HepG2 (cell line): ENCODE results near the gene GATA5. TPM values are rescaled to one million over a fixed set of nuclear protein-coding genes. Genes with fewer than 3 reads are reported as not detected.
A peak's percentile ranks its signal among the peaks of the same experiment; 100 is the strongest.

Experiments
- ATAC-seq: fragments of 200-7000 bp; cut with Tn5 transposase; 3 replicates; pipeline ENCODE4 v1.9.1; 2020; ENCODE audit warnings: mild to moderate bottlenecking, moderate library complexity
- BruUV-seq: library from RNA; stranded (reverse); fragments of 400-500 nt; replicated peaks from 2 replicates; lab custom pipeline; 2021; lab: Mats Ljungman, UMichigan
- CTCF ChIA-PET: fragments of 300-600 bp; formaldehyde crosslinking; extraction: SDS; loops from one replicate; lab custom pipeline; 2021; ENCODE audit warnings: low total read pairs, inconsistent platforms, low intra/inter-chr PET ratio; lab: Yijun Ruan, JAX
- POLR2A ChIA-PET: fragments of 350-600 bp; sonication (Branson Sonifier 250); formaldehyde crosslinking; loops from one replicate; lab custom pipeline; 2020; ENCODE audit warnings: antibody characterized with exemption, inconsistent platforms; lab: Yijun Ruan, JAX
- DNase-seq: peaks from one replicate; pipeline ENCODE4 v3.0.0-alpha.2; 2015; ENCODE audit warnings: low spot score
- FAIRE-seq: peaks from 3 replicates; lab custom pipeline; 2011; peaks lifted over from hg19 to GRCh38; lab: Jason Lieb, UNC
- H2AFZ ChIP-seq: one replicate; pipeline ENCODE4 v1.6.1; 2011; ENCODE audit warnings: low read length, inconsistent platforms
- H3K27ac ChIP-seq: fragments of 300-600 bp; 3 replicates; pipeline ENCODE4 v1.8.0; 2011; ENCODE audit warnings: mixed run types, mild to moderate bottlenecking, mixed read lengths, low read length, inconsistent platforms; ENCODE audit not compliant: insufficient read depth; ENCODE audit errors: extremely low read length
- H3K27me3 ChIP-seq, 2 experiments: fragments of 200-600 bp in 1 of 2; 2 replicates in 1 of 2; 3 replicates in 1 of 2; pipeline versions ENCODE4 v1.6.0 to v1.8.0; 2011; ENCODE audit warnings: low read length in 2 of 2, mild to moderate bottlenecking in 2 of 2, moderate library complexity in 2 of 2, inconsistent platforms in 1 of 2; ENCODE audit not compliant: insufficient read depth in 2 of 2, control insufficient read depth in 1 of 2
- H3K36me3 ChIP-seq, 2 experiments: fragments of 200-600 bp in 1 of 2; replicated peaks in 1 of 2; 2 replicates in 1 of 2; 3 replicates in 1 of 2; pipeline versions ENCODE4 v1.5.1 to v1.8.0; 2011; ENCODE audit warnings: low read length in 2 of 2, inconsistent platforms in 1 of 2; ENCODE audit not compliant: insufficient read depth in 2 of 2, control insufficient read depth in 1 of 2
- H3K4me1 ChIP-seq: 2 replicates; pipeline ENCODE4 v1.5.1; 2012; ENCODE audit warnings: low read length, inconsistent platforms; ENCODE audit not compliant: insufficient read depth
- H3K4me2 ChIP-seq: 2 replicates; pipeline ENCODE4 v1.6.0; 2011; ENCODE audit warnings: low read depth, low read length, inconsistent platforms
- H3K4me3 ChIP-seq, 3 experiments: fragments of 200-600 bp in 1 of 3; sonication (generic), shearing (Covaris generic) in 1 of 3; replicated peaks in 1 of 3; 2 replicates each; pipeline ENCODE4 v1.5.1; 2011 to 2016; ENCODE audit warnings: low read length in 3 of 3, inconsistent platforms in 2 of 3, low read depth in 2 of 3, mild to moderate bottlenecking in 2 of 3, control low read depth in 1 of 3, mixed read lengths in 1 of 3; ENCODE audit not compliant: insufficient read depth in 1 of 3
- H3K79me2 ChIP-seq: one replicate; pipeline ENCODE4 v1.6.1; 2011; ENCODE audit warnings: low read length, inconsistent platforms; ENCODE audit not compliant: insufficient read depth
- H3K9ac ChIP-seq: 2 replicates; pipeline ENCODE4 v1.6.0; 2011; ENCODE audit warnings: mild to moderate bottlenecking, low read depth, low read length, inconsistent platforms; ENCODE audit not compliant: insufficient read depth
- H3K9me3 ChIP-seq: 2 replicates; pipeline ENCODE4 v1.5.1; 2012; ENCODE audit warnings: mild to moderate bottlenecking, low read length
- H4K20me1 ChIP-seq: 2 replicates; pipeline ENCODE4 v1.6.0; 2011; ENCODE audit warnings: inconsistent platforms, mild to moderate bottlenecking, low read length, moderate library complexity; ENCODE audit not compliant: insufficient read depth
- KDM5B ChIP-seq: sonication (generic); formaldehyde crosslinking; IDR thresholded peaks from 2 replicates; pipeline ENCODE4 v1.4.0; 2020; ENCODE audit warnings: missing genetic modification reagents, mild to moderate bottlenecking, borderline replicate concordance
- ZBTB26 ChIP-seq: IDR thresholded peaks from 2 replicates; pipeline ENCODE4 v1.6.1; 2016; ENCODE audit warnings: missing compliant biosample characterization, missing genetic modification reagents, borderline replicate concordance
- ZNF510 ChIP-seq: sonication (generic); formaldehyde crosslinking; IDR thresholded peaks from 2 replicates; pipeline ENCODE4 v1.4.0; 2020; ENCODE audit warnings: low read depth, mild to moderate bottlenecking, missing genetic modification reagents
- WGBS: methylation state at CpG from one replicate; pipeline ENCODE4 v1.1.6; 2017; ENCODE audit warnings: low lambda C conversion rate; 5-methylcytosine and 5-hydroxymethylcytosine counted together
- in situ Hi-C: cut with HindIII; loops from 2 replicates; pipeline ENCODE4 v1.10.0; 2017; ENCODE audit warnings: low pct_unique_long_range_greater_than_20kb; ENCODE audit not compliant: extremely low pct_ligation_motif_present
- intact Hi-C: fragments of 100-400 bp; cut with micrococcal nuclease; formaldehyde crosslinking; loops from one replicate; pipeline ENCODE4 v1.10.0; 2022; ENCODE audit not compliant: unreplicated experiment
- polyA plus RNA-seq, 8 experiments: library from polyadenylated mRNA; depleted of rRNA in 3 of 8; stranded (reverse) in 7 of 8; unstranded in 1 of 8; fragments of >200 nt; fragmentation: Illumina TruSeq in 4 of 8; extraction: Trizol in 4 of 8; gene quantifications; 2 replicates each; pipeline versions ENCODE4 v1.2.1 to v1.2.3, GENCODE V29; 2011 to 2016; ENCODE audit warnings: low read depth in 4 of 8, missing spikeins in 1 of 8, mixed read lengths in 1 of 8; ENCODE audit not compliant: insufficient read depth in 1 of 8
- total RNA-seq, 5 experiments: library from RNA; depleted of rRNA; stranded (reverse); fragments of >200 nt; fragmentation: Illumina TruSeq; extraction: Trizol; gene quantifications; 2 replicates each; pipeline ENCODE4 v1.2.3, GENCODE V29; 2016; ENCODE audit warnings: low read depth in 1 of 5
- TF ChIP-seq, protein P1 (sequence below): sonication (generic); formaldehyde crosslinking; IDR thresholded peaks from 2 replicates; pipeline ENCODE4 v1.9.0; 2021; ENCODE audit warnings: missing genetic modification reagents, borderline replicate concordance

GATA5 gene
- total and polyA plus RNA-seq, 2 of the 13 experiments (the other 11 are each of a cell fraction or from before 2014, with no cell fraction given): 0.12 to 0.20 TPM

- no peaks in the 10 kb centered on the region for H3K36me3 ChIP-seq
- H3K4me2 ChIP-seq: no peak overlapping the region
- no peak overlapping the region for H2AFZ ChIP-seq
- no peak overlapping the region for H3K27ac ChIP-seq
- no peaks in the 10 kb centered on the region for H3K9me3 ChIP-seq
- H3K79me2 ChIP-seq: no peaks in the 10 kb centered on the region
- H3K4me1 ChIP-seq: peaks cover 53% of the 10 kb centered on the region
- no peak overlapping the region for H3K9ac ChIP-seq
- no peaks in the 10 kb centered on the region for H4K20me1 ChIP-seq
- POLR2A ChIA-PET: no interaction called here
- CTCF ChIA-PET: no interaction called here
- intact Hi-C loops: loop anchor here (5.0 kb wide), 1 partner anchor 78 kb away; no protein-coding TSS in a partner anchor
- ATAC-seq: no peak
- DNase-seq: no peak
- BruUV-seq: no TSS peak
- TF ChIP-seq, protein P1, sequence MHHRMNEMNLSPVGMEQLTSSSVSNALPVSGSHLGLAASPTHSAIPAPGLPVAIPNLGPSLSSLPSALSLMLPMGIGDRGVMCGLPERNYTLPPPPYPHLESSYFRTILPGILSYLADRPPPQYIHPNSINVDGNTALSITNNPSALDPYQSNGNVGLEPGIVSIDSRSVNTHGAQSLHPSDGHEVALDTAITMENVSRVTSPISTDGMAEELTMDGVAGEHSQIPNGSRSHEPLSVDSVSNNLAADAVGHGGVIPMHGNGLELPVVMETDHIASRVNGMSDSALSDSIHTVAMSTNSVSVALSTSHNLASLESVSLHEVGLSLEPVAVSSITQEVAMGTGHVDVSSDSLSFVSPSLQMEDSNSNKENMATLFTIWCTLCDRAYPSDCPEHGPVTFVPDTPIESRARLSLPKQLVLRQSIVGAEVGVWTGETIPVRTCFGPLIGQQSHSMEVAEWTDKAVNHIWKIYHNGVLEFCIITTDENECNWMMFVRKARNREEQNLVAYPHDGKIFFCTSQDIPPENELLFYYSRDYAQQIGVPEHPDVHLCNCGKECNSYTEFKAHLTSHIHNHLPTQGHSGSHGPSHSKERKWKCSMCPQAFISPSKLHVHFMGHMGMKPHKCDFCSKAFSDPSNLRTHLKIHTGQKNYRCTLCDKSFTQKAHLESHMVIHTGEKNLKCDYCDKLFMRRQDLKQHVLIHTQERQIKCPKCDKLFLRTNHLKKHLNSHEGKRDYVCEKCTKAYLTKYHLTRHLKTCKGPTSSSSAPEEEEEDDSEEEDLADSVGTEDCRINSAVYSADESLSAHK: no peak
- TF ChIP-seq ZBTB26 (0 out of 2 replicates have a peak, but pooled peaks have one; percentile 10), KDM5B (peak; percentile 47; the same call in 1 of the 2 replicates), ZNF510 (CRISPR knock-in tag) (no peak)
- in situ Hi-C loops: loop anchor here (5.0 kb wide), 1 partner anchor 78 kb away; no protein-coding TSS in a partner anchor
- no peak for FAIRE-seq
- H3K4me3 ChIP-seq: no peak overlapping the region
- WGBS: 69% methylated on average over 8 of the region's 8 CpGs
- peaks cover 33 to 90% of the 10 kb centered on the region in 2 experiments for H3K27me3 ChIP-seq
These were observed 14.1 kb upstream of the GATA5 start for GRCh38 chr20:62489932-62490263.
